PC-9 (cell line): ENCODE measurements around the gene KRT16. TPM values are rescaled to one million over a fixed set of nuclear protein-coding genes. Genes with fewer than 3 reads are reported as not detected.

Experiments used
- BruUV-seq: library from RNA; stranded (reverse); fragments of 400-500 nt; replicated peaks from 2 replicates; lab custom pipeline; 2021; lab: Mats Ljungman, UMichigan
- CTCF ChIA-PET: fragments of 300-600 bp; sonication (Branson Sonifier 250); formaldehyde crosslinking; loops from one replicate; lab custom pipeline; 2022; ENCODE audit warnings: antibody characterized with exemption; lab: Charles Lee
- POLR2A ChIA-PET: fragments of 300-600 bp; sonication (Branson Sonifier 250); formaldehyde crosslinking; loops from one replicate; lab custom pipeline; 2022; ENCODE audit warnings: antibody characterized with exemption; ENCODE audit not compliant: unreplicated experiment; lab: Charles Lee
- DNase-seq, 2 experiments: peaks; one replicate each; pipeline versions ENCODE4 v3.0.0 to v3.0.0-alpha.2; 2015 to 2022; ENCODE audit warnings: mixed read lengths in 1 of 2
- H2AFZ ChIP-seq: fragments of 200-600 bp; sonication (generic); 2 replicates; pipeline ENCODE4 v1.8.1; 2017; ENCODE audit warnings: antibody characterized with exemption
- H3F3A ChIP-seq: fragments of 200-600 bp; sonication (generic); 2 replicates; pipeline ENCODE4 v1.8.1; 2017; ENCODE audit warnings: antibody characterized with exemption, mild to moderate bottlenecking, low read depth; ENCODE audit not compliant: insufficient read depth
- H3K27ac ChIP-seq: fragments of 200-600 bp; sonication (generic); 2 replicates; pipeline ENCODE4 v1.6.1; 2016; ENCODE audit warnings: mixed run types
- H3K27me3 ChIP-seq: fragments of 200-600 bp; sonication (generic); 2 replicates; pipeline ENCODE4 v1.6.1; 2016; ENCODE audit warnings: low read depth, mixed run types; ENCODE audit not compliant: insufficient read depth
- H3K36me3 ChIP-seq: fragments of 200-600 bp; sonication (generic); 2 replicates; pipeline ENCODE4 v1.6.1; 2016; ENCODE audit warnings: low read depth, mixed run types
- H3K4me1 ChIP-seq: fragments of 200-600 bp; sonication (generic); replicated peaks from 2 replicates; pipeline ENCODE4 v1.6.1; 2016; ENCODE audit warnings: mixed run types; ENCODE audit not compliant: insufficient read depth
- H3K4me2 ChIP-seq: fragments of 200-600 bp; sonication (generic); 2 replicates; pipeline ENCODE4 v1.6.1; 2017; ENCODE audit warnings: mixed run types
- H3K4me3 ChIP-seq: fragments of 200-600 bp; sonication (generic); 2 replicates; pipeline ENCODE4 v1.6.1; 2016; ENCODE audit warnings: mixed run types
- H3K79me2 ChIP-seq: fragments of 200-600 bp; sonication (generic); 2 replicates; pipeline ENCODE4 v1.6.1; 2017; ENCODE audit warnings: low read depth, mixed run types
- H3K9me2 ChIP-seq: fragments of 200-600 bp; sonication (generic); 2 replicates; pipeline ENCODE4 v1.8.1; 2017; ENCODE audit warnings: mild to moderate bottlenecking; ENCODE audit not compliant: insufficient read depth
- H3K9me3 ChIP-seq: fragments of 200-600 bp; sonication (generic); 2 replicates; pipeline ENCODE4 v1.8.1; 2016; ENCODE audit warnings: low read depth; ENCODE audit not compliant: insufficient read depth
- H4K20me1 ChIP-seq: fragments of 200-600 bp; sonication (generic); 2 replicates; pipeline ENCODE4 v1.8.1; 2017; ENCODE audit not compliant: insufficient read depth
- CTCF ChIP-seq: fragments of 200-600 bp; sonication (generic); conservative IDR thresholded peaks from 2 replicates; pipeline ENCODE4 v1.6.1; 2017; ENCODE audit warnings: mixed run types, antibody characterized with exemption, mild to moderate bottlenecking, moderate library complexity
- EZH2 ChIP-seq: fragments of 200-600 bp; sonication (generic); IDR thresholded peaks from 2 replicates; pipeline ENCODE4 v1.8.0; 2017; ENCODE audit warnings: antibody characterized with exemption, low read depth
- intact Hi-C: fragments of 100-400 bp; cut with micrococcal nuclease; formaldehyde crosslinking; loops from one replicate; pipeline ENCODE4 v1.10.0; 2022; ENCODE audit not compliant: unreplicated experiment
- total RNA-seq: library from RNA; stranded (reverse); gene quantifications from 2 replicates; pipeline ENCODE4 v1.2.3, GENCODE V29; 2021

KRT16 gene
- total RNA-seq, 1 experiment from 2014 or later = 41.7 TPM

- Histone ChIP-seq H3K9me3 (no peaks in the 10 kb centered on the region), H3K27me3 (no peaks in the 10 kb centered on the region), H3K9me2 (no peaks in the 10 kb centered on the region), H3K36me3 (no peaks in the 10 kb centered on the region), H3K4me2 (no peak overlapping the region), H3F3A (peaks cover 10% of the 10 kb centered on the region; the same call in 1 of the 2 replicates), H3K4me3 (no peak overlapping the region), H3K27ac (no peak overlapping the region), H3K79me2 (no peaks in the 10 kb centered on the region), H4K20me1 (no peaks in the 10 kb centered on the region), H2AFZ (no peak overlapping the region), H3K4me1 (no peaks in the 10 kb centered on the region)
- POLR2A ChIA-PET = no interaction called here
- no peak for DNase-seq
- intact Hi-C loops = no loop called here
- TF ChIP-seq CTCF (no peak), EZH2 (no peak)
- no TSS peak for BruUV-seq
- CTCF ChIA-PET = interaction anchor here (0.5 kb wide), 1 partner anchor 12 kb away, joined by 3 read pairs; no protein-coding TSS in a partner anchor
These were observed 18.7 kb upstream of the KRT16 start for GRCh38 chr17:41631025-41631897.

GRCh38 chr17:41629826-41630670, 17.5 kb upstream of the KRT16 start:
- POLR2A ChIA-PET = no interaction called here
- CTCF ChIA-PET = no interaction called here
- no peaks in the 10 kb centered on the region for H3K9me2 ChIP-seq

More at GRCh38 chr17:41629826-41630670, 17.5 kb upstream of the KRT16 start:
- Histone ChIP-seq H3K27ac (no peak overlapping the region), H3K4me3 (no peak overlapping the region), H4K20me1 (no peaks in the 10 kb centered on the region), H3K4me1 (no peaks in the 10 kb centered on the region), H3K79me2 (no peaks in the 10 kb centered on the region), H3K27me3 (no peaks in the 10 kb centered on the region), H3K36me3 (no peaks in the 10 kb centered on the region), H3K4me2 (no peak overlapping the region), H2AFZ (no peak overlapping the region), H3K9me3 (no peaks in the 10 kb centered on the region), H3F3A (peaks cover 10% of the 10 kb centered on the region; the same call in 1 of the 2 replicates)
- DNase-seq = no peak
- intact Hi-C loops = no loop called here
- no peak for TF ChIP-seq CTCF
- no peak for TF ChIP-seq EZH2
- no TSS peak for BruUV-seq
